ENCODE measurements around the gene TSPAN5.

The TSPAN5 gene

GRCh38 chr4:98507299-98507698 is 151.1 kb downstream of the TSPAN5 start:
- no peak for DNase-seq (ENCODE audit: low read depth in 2 of 2)
- no peak overlapping the region for H3K4me3 ChIP-seq (replicated peaks in 1 of 2; ENCODE audit: low read depth in 2 of 2, low read length in 2 of 2)
- no peak for TF ChIP-seq CTCF (IDR thresholded peaks at IDR 0.05; ENCODE audit: low read depth, low read length)

- H3K4me3 ChIP-seq (replicated peaks in 1 of 2; ENCODE audit: low read depth in 2 of 2, low read length in 2 of 2), result no peak overlapping the region
- peak; percentile 17 for TF ChIP-seq CTCF (IDR thresholded peaks at IDR 0.05; ENCODE audit: low read depth, low read length)
- DNase-seq (ENCODE audit: low read depth in 2 of 2), result no peak
Measured at GRCh38 chr4:98506462-98507132, 151.8 kb downstream of the TSPAN5 start.

GRCh38 chr4:98505992-98506391 is 152.4 kb downstream of the TSPAN5 start:
- no peak overlapping the region for H3K4me3 ChIP-seq (replicated peaks in 1 of 2; ENCODE audit: low read depth in 2 of 2, low read length in 2 of 2)
- TF ChIP-seq CTCF (IDR thresholded peaks at IDR 0.05; ENCODE audit: low read depth, low read length), result no peak
- DNase-seq (ENCODE audit: low read depth in 2 of 2), result no peak

GRCh38 chr4:98504091-98504490 is 154.3 kb downstream of the TSPAN5 start:
- no peak for TF ChIP-seq CTCF (IDR thresholded peaks at IDR 0.05; ENCODE audit: low read depth, low read length)
- no peak overlapping the region for H3K4me3 ChIP-seq (replicated peaks in 1 of 2; ENCODE audit: low read depth in 2 of 2, low read length in 2 of 2)
- DNase-seq (ENCODE audit: low read depth in 2 of 2), result no peak

- TF ChIP-seq CTCF (IDR thresholded peaks at IDR 0.05; ENCODE audit: low read depth, low read length), result no peak
- H3K4me3 ChIP-seq (replicated peaks in 1 of 2; ENCODE audit: low read depth in 2 of 2, low read length in 2 of 2), result no peak overlapping the region
- DNase-seq (ENCODE audit: low read depth in 2 of 2), result no peak
Measured at GRCh38 chr4:98503676-98504075, 154.7 kb downstream of the TSPAN5 start.

- no peak overlapping the region for H3K4me3 ChIP-seq (replicated peaks in 1 of 2; ENCODE audit: low read depth in 2 of 2, low read length in 2 of 2)
- DNase-seq (ENCODE audit: low read depth in 2 of 2), result no peak
- TF ChIP-seq CTCF (IDR thresholded peaks at IDR 0.05; ENCODE audit: low read depth, low read length), result no peak
Measured at GRCh38 chr4:98502624-98503023, 155.8 kb downstream of the TSPAN5 start.

GRCh38 chr4:98502031-98502430 is 156.4 kb downstream of the TSPAN5 start:
- DNase-seq (ENCODE audit: low read depth in 2 of 2), result no peak
- TF ChIP-seq CTCF (IDR thresholded peaks at IDR 0.05; ENCODE audit: low read depth, low read length), result no peak
- H3K4me3 ChIP-seq (replicated peaks in 1 of 2; ENCODE audit: low read depth in 2 of 2, low read length in 2 of 2), result no peak overlapping the region

Data from cardiac fibroblast (primary cell).